ENCODE data around the gene SOX15. TPM values are rescaled to one million over a fixed set of nuclear protein-coding genes. Genes with fewer than 3 reads are reported as not detected.

Gene SOX15
- total and polyA plus RNA-seq, 7 experiments from 2014 or later, result 0.44 to 1.6 (median 0.56) TPM; not detected in 2

- Histone ChIP-seq H3K27ac (ENCODE audit: low read depth, low read length) (no peak overlapping the region), H3K27me3 (ENCODE audit: control insufficient read depth in 2 of 2, insufficient read depth in 2 of 2, low read length in 2 of 2) (no peaks in the 10 kb centered on the region), H3K36me3 (ENCODE audit: control insufficient read depth in 2 of 3, insufficient read depth in 3 of 3, low read length in 3 of 3) (peaks cover 21 to 34% (median 25%) of the 10 kb centered on the region in 3 experiments), H3K4me1 (ENCODE audit: control insufficient read depth in 2 of 2, insufficient read depth in 2 of 2, low read length in 2 of 2) (peaks cover 34 to 35% of the 10 kb centered on the region in 2 donors), H3K4me3 (ENCODE audit: low read length) (no peak overlapping the region), H3K9me3 (ENCODE audit: control insufficient read depth in 2 of 3, low read length in 3 of 3) (no peaks in the 10 kb centered on the region)
- Mint-ChIP-seq H3K27me3 (no peaks in the 10 kb centered on the region), H3K36me3 (peaks cover 0 to 39% (median 20%) of the 10 kb centered on the region in 5 donors), H3K27ac (peak overlapping the region; percentile 48 to 90 (median 82)), H3K9me3 (peaks cover 0 to 8% (median 0%) of the 10 kb centered on the region in 11 donors), H3K4me3 (peak overlapping the region in 5 of 10 donors; percentile 28 to 51 (median 43)), H3K4me1 (peaks cover 40 to 84% (median 72%) of the 10 kb centered on the region in 7 donors)
- ChIA-PET CTCF (interaction anchor here (1.7 kb wide), 2 partner anchors 8 to 20 kb away, joined by 6 to 8 read pairs; partner anchors contain the start of gene SOX15), POLR2A (interaction anchor here (1.1 to 6.8 kb wide), 6 partner anchors 8 to 106 kb away, joined by 4 to 108 read pairs (median 12); partner anchors contain the start of genes FXR2, SOX15, TP53 and WRAP53)
- DNase-seq (peak in 1 of 9 donors; percentile 21), ATAC-seq (no peak)
- intact Hi-C loops (cut with micrococcal nuclease), result no loop called here
These were observed 9.0 kb downstream of the SOX15 start for GRCh38 chr17:7580604-7581575.

GRCh38 chr17:7579834-7580603 is 9.9 kb downstream of the SOX15 start:
- H3K9me3 Mint-ChIP-seq, result peaks cover 0 to 8% (median 0%) of the 10 kb centered on the region in 11 donors
- Histone ChIP-seq H3K27me3 (ENCODE audit: control insufficient read depth in 2 of 2, insufficient read depth in 2 of 2, low read length in 2 of 2) (no peaks in the 10 kb centered on the region), H3K27ac (ENCODE audit: low read depth, low read length) (peak overlapping the region; percentile 14), H3K9me3 (ENCODE audit: control insufficient read depth in 2 of 3, low read length in 3 of 3) (no peaks in the 10 kb centered on the region), H3K4me1 (ENCODE audit: control insufficient read depth in 2 of 2, insufficient read depth in 2 of 2, low read length in 2 of 2) (peaks cover 39% of the 10 kb centered on the region in 2 donors), H3K36me3 (ENCODE audit: control insufficient read depth in 2 of 3, insufficient read depth in 3 of 3, low read length in 3 of 3) (peaks cover 26 to 42% (median 33%) of the 10 kb centered on the region in 3 experiments), H3K4me3 (ENCODE audit: low read length) (no peak overlapping the region)
- H3K36me3 Mint-ChIP-seq, result peaks cover 0 to 47% (median 26%) of the 10 kb centered on the region in 5 donors
- intact Hi-C loops (cut with micrococcal nuclease), result loop anchor here in 1 of 2 donors (10.0 kb wide), 2 partner anchors 555 to 575 kb away; partner anchors contain the start of genes BCL6B and PER1
- DNase-seq (no peak), ATAC-seq (no peak)
- no peaks in the 10 kb centered on the region for H3K27me3 Mint-ChIP-seq
- POLR2A ChIA-PET, result interaction anchor here (0.6 to 6.8 kb wide), 7 partner anchors 7 to 196 kb away, joined by 3 to 108 read pairs (median 5); partner anchors contain the start of genes FXR2, SOX15, TP53 and WRAP53
- peak overlapping the region in 5 of 10 donors; percentile 28 to 75 (median 42) for H3K4me3 Mint-ChIP-seq
- H3K27ac Mint-ChIP-seq, result peak overlapping the region; percentile 81 to 90 (median 84)
- CTCF ChIA-PET, result interaction anchor here (0.7 to 1.7 kb wide), 5 partner anchors 9 to 143 kb away, joined by 3 to 8 read pairs (median 4); partner anchors contain the start of gene SOX15
- H3K4me1 Mint-ChIP-seq, result peaks cover 38 to 86% (median 74%) of the 10 kb centered on the region in 7 donors

DNA sequence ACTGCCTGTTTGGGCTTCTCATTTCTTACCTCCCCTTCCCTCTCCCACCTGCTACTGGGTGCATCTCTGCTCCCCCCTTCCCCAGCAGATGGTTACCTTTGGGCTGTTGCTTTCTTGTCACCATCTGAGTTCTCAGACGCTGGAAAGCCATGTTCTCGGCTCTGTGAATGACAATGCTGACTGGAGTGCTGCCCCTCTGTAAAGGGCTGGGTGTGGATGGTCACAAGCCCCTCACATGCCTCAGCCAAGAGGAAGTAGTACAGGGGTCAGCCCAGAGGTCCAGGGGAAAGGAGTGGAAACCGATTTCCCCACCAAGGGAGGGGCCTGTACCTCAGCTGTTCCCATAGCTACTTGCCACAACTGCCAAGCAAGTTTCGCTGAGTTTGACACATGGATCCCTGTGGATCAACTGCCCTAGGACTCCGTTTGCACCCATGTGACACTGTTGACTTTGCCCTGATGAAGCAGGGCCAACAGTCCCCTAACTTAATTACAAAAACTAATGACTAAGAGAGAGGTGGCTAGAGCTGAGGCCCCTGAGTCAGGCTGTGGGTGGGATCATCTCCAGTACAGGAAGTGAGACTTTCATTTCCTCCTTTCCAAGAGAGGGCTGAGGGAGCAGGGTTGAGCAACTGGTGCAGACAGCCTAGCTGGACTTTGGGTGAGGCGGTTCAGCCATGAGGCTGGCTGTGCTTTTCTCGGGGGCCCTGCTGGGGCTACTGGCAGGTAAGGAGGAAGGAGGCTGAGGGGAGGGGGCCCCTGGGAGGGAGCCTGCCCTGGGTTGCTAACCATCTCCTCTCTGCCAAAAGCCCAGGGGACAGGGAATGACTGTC is 10.7 kb downstream of the SOX15 start, which contains the start of gene CD68:
Gene CD68, plus strand, starts transcription at position 638 of the 833 bp plus-strand sequence. Its CDS starts 40 bp downstream, at position 678.
- peak within 1 kb of the TSS; percentile 14 for H3K27ac ChIP-seq (ENCODE audit: low read depth, low read length)
- ChIA-PET CTCF (interaction anchor here (0.7 to 1.2 kb wide), 3 partner anchors 10 to 142 kb away, joined by 3 to 4 read pairs (median 3); no protein-coding TSS in a partner anchor), POLR2A (interaction anchor here (0.6 to 3.4 kb wide), 5 partner anchors 10 to 195 kb away, joined by 3 to 22 read pairs (median 4); partner anchors contain the start of genes FXR2, TP53 and WRAP53)
- no peak within 1 kb of the TSS for H3K4me3 ChIP-seq (ENCODE audit: low read length)
- Mint-ChIP-seq H3K9me3 (peaks cover 0 to 8% (median 0%) of the 10 kb centered on the region in 11 donors), H3K4me1 (peaks cover 30 to 86% (median 77%) of the 10 kb centered on the region in 7 donors), H3K27me3 (no peaks in the 10 kb centered on the region), H3K27ac (peak within 1 kb of the TSS; percentile 82 to 90 (median 86)), H3K4me3 (peak within 1 kb of the TSS in 9 of 10 donors; percentile 27 to 75 (median 42)), H3K36me3 (peaks cover 0 to 50% (median 29%) of the 10 kb centered on the region in 5 donors)
- DNase-seq (peak in 3 of 9 donors; percentile 25 to 66 (median 30)), ATAC-seq (peak; percentile 53)
- H3K27me3 ChIP-seq (ENCODE audit: control insufficient read depth in 2 of 2, insufficient read depth in 2 of 2, low read length in 2 of 2), result no peaks in the 10 kb centered on the region
- intact Hi-C loops (cut with micrococcal nuclease), result loop anchor here in 1 of 2 donors (10.0 kb wide), 2 partner anchors 554 to 576 kb away; partner anchors contain the start of genes BCL6B and PER1
- H3K36me3 ChIP-seq (ENCODE audit: control insufficient read depth in 2 of 3, insufficient read depth in 3 of 3, low read length in 3 of 3), result peaks cover 34 to 50% (median 41%) of the 10 kb centered on the region in 3 experiments
- H3K4me1 ChIP-seq (ENCODE audit: control insufficient read depth in 2 of 2, insufficient read depth in 2 of 2, low read length in 2 of 2), result peaks cover 39 to 40% of the 10 kb centered on the region in 2 donors
- H3K9me3 ChIP-seq (ENCODE audit: control insufficient read depth in 2 of 3, low read length in 3 of 3), result no peaks in the 10 kb centered on the region

- Histone ChIP-seq H3K9me3 (ENCODE audit: control insufficient read depth in 2 of 3, low read length in 3 of 3) (no peaks in the 10 kb centered on the region), H3K4me1 (ENCODE audit: control insufficient read depth in 2 of 2, insufficient read depth in 2 of 2, low read length in 2 of 2) (peaks cover 32 to 37% of the 10 kb centered on the region in 2 donors), H3K27ac (ENCODE audit: low read depth, low read length) (no peak overlapping the region), H3K36me3 (ENCODE audit: control insufficient read depth in 2 of 3, insufficient read depth in 3 of 3, low read length in 3 of 3) (peaks cover 37 to 64% (median 45%) of the 10 kb centered on the region in 3 experiments), H3K4me3 (ENCODE audit: low read length) (no peak overlapping the region), H3K27me3 (ENCODE audit: control insufficient read depth in 2 of 2, insufficient read depth in 2 of 2, low read length in 2 of 2) (no peaks in the 10 kb centered on the region)
- H3K9me3 Mint-ChIP-seq, result peaks cover 0 to 14% (median 0%) of the 10 kb centered on the region in 11 donors
- H3K27me3 Mint-ChIP-seq, result peaks cover 0 to 5% (median 0%) of the 10 kb centered on the region in 5 donors
- POLR2A ChIA-PET, result interaction anchor here (8.2 kb wide), 1 partner anchor 109 kb away, joined by 70 read pairs; the partner anchor contains the start of genes TP53 and WRAP53
- H3K4me1 Mint-ChIP-seq, result peaks cover 24 to 82% (median 74%) of the 10 kb centered on the region in 7 donors
- DNase-seq, result no peak
- H3K4me3 Mint-ChIP-seq, result peak overlapping the region in 4 of 10 donors; percentile 7 to 34 (median 16)
- H3K27ac Mint-ChIP-seq, result peak overlapping the region in 7 of 9 donors; percentile 22 to 90 (median 69)
- CTCF ChIA-PET, result no interaction called here
- peaks cover 3 to 61% (median 35%) of the 10 kb centered on the region in 5 donors for H3K36me3 Mint-ChIP-seq
- ATAC-seq, result no peak
- intact Hi-C loops (cut with micrococcal nuclease), result loop anchor here in 1 of 2 donors (10.0 kb wide), 2 partner anchors 553 to 577 kb away; partner anchors contain the start of genes BCL6B and PER1
These were observed 12.3 kb downstream of the SOX15 start for GRCh38 chr17:7577327-7578199.

Measured in naive thymus-derived CD4-positive, alpha-beta T cell (primary cell).